DOHH2 (cell line): Measurements from ENCODE around the gene TRAT1.

Experiments used
- EZH2phosphoT487 ChIP-seq: fragments of 200-600 bp; sonication (generic); IDR thresholded peaks from 2 replicates; pipeline ENCODE4 v1.6.1; 2017; ENCODE audit warnings: borderline replicate concordance, mild to moderate bottlenecking, antibody characterized with exemption, low read length, moderate library complexity, mixed read lengths
- TF ChIP-seq, protein P1 (sequence below): fragments of 200-600 bp; sonication (generic); IDR thresholded peaks from one replicate; pipeline ENCODE4 v1.5.1; 2014; ENCODE audit warnings: antibody characterized with exemption, mild to moderate bottlenecking, low read depth, low read length; ENCODE audit not compliant: poor library complexity, severe bottlenecking

DNA sequence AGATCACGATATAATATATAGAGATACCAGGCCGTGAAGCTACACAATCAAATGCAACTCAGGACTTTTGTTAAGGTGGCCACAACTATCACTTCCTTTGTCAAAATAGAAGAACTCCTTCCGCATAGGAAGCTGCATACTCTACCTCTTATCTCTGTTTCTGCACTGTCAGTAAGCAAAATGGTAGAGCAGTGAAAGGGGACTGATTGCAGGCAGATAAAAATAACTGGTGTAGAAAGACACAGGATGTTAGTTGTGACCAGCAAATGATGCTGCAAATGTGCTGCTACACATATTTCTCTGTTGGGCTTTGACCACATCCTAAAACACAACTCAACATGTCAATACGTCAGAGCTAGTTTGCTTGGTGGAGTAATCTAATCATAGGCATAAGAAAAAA is 16.3 kb upstream of the TRAT1 start:
- TF ChIP-seq, protein P1, sequence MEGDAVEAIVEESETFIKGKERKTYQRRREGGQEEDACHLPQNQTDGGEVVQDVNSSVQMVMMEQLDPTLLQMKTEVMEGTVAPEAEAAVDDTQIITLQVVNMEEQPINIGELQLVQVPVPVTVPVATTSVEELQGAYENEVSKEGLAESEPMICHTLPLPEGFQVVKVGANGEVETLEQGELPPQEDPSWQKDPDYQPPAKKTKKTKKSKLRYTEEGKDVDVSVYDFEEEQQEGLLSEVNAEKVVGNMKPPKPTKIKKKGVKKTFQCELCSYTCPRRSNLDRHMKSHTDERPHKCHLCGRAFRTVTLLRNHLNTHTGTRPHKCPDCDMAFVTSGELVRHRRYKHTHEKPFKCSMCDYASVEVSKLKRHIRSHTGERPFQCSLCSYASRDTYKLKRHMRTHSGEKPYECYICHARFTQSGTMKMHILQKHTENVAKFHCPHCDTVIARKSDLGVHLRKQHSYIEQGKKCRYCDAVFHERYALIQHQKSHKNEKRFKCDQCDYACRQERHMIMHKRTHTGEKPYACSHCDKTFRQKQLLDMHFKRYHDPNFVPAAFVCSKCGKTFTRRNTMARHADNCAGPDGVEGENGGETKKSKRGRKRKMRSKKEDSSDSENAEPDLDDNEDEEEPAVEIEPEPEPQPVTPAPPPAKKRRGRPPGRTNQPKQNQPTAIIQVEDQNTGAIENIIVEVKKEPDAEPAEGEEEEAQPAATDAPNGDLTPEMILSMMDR: no peak
- TF ChIP-seq EZH2phosphoT487: no peak
